GM19240 (cell line): ENCODE results near the gene FOSL2.
A peak's percentile ranks its signal among the peaks of the same experiment; 100 is the strongest.

Experiments
- DNase-seq: peaks from one replicate; pipeline ENCODE4 v3.0.0; 2011; ENCODE audit warnings: low spot score; ENCODE audit not compliant: insufficient read length

FOSL2 gene

GRCh38 chr2:28448793-28449100, 56.1 kb downstream of the FOSL2 start:
- no peak for DNase-seq

DNA sequence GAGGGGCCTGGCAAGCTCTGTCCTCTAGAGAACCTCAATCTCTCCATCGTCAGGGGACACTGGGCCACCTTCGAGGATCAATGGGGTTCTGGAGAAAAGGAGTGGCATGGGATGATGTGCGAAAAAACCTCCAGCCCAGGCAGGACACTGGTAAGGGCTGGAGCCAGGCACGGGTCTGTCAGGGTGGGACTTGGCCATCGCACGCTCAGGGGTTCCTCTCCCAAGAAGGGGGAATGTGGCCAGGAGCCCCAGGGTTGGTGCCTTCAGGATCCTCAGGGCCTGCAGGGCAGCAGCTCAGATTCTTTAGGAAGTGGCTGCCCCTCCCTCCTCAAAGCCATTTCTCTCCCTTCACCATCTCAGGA, 56.4 kb downstream of the FOSL2 start:
- no peak for DNase-seq

DNA sequence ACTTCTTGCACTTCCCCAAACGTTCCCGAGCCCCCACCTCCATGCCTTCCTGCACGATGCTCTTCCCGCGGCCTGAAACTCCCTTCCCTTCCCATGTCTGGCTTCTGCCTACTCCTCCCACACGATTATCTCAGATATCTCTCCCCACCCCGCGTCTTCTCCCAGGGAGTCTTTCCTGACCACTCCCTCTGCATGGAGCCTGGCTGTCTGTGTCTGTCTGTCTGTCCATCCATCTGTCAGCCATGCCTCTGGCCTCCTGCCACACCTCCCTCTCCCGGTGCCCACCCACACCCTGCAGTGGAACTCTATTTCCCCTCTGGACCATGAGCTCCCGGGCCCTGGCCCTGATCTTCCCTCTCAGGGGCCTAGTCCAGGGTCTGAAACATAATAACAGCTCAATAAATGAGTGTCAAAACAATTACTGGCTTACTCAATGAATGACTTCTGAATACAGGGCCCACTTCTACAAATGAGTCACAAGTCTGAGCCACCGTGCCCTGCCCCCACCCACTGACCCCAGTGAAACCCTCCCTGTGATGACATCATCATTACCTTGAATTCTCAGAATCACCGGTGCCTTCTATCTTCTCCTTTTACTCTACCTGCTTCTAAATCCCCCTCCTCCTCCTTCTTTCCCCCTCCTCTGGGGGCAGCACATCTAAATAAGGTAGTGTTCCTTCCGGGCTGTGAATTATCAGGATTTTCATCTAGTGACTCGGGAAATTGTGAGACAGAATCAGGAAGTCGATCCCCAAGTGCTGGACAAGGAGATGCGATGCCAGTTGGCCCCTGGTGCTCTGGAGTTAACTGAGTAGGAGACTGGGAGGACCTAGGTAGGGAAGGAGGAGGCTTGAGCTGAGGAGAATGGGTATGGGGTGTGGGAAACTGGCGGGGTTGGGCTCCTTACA, 57.1 kb downstream of the FOSL2 start:
- no peak for DNase-seq

DNA sequence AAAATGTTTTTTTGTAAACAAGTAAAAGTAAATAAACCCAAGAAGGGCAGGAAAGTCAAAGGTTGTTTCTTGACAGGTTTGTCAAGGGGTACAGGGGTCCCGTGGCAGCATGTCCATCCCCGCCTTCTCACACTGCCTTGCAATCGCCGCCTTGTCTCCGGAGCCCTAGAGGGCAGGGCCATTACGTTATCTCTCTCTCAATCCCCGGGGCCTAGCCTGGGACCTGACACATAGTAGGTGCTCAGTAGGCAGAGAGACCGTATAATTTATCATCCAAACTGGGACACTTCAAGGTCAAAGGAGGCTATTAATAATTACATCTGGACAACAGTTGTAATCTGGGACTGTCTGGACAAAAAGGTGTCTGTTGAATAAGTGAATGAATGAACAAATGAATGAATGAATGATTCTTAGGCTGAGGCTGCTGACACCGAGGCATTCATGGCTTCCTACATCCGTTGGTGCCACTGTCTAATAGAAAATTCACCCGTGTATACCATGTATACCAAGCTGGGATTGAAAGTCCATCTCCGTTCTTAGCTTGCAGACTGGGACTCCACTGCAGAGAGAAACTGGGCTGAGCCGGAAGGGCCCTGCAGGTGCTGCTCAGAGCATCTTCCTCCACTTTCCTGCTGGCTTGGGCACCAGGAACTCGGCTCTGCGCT, 58.4 kb downstream of the FOSL2 start:
- no peak for DNase-seq

- DNase-seq = no peak
Measured at GRCh38 chr2:28451793-28452533, 59.3 kb downstream of the FOSL2 start.

DNA sequence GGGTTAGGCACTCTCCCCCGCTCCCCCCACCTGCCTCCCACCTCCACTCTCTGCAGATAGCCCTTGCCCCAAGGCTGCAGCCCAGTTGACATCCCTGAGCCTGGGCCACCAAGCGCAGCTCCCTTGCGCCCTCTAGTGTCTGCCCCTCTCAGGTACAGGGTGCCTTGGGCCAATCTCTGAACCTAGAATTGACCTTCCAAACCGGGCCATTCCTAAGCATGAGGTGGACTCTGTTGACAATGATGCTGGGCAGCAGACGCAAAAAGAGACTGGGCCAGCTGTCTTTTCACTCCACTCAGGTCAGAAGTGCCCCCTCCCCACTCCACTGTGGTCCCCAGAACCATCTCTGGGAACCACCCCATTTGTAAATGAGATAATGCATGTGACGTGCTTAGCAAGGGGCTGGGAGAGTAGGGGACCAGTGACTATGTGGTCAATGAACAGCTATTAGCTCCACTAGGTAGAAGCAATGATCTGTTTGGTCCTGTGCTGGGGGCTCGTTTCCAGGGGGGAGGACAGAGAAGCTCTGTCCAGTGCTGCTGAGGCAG, 60.0 kb downstream of the FOSL2 start:
- peak; percentile 43 for DNase-seq

GRCh38 chr2:28453396-28453795, 60.7 kb downstream of the FOSL2 start:
- no peak for DNase-seq

DNA sequence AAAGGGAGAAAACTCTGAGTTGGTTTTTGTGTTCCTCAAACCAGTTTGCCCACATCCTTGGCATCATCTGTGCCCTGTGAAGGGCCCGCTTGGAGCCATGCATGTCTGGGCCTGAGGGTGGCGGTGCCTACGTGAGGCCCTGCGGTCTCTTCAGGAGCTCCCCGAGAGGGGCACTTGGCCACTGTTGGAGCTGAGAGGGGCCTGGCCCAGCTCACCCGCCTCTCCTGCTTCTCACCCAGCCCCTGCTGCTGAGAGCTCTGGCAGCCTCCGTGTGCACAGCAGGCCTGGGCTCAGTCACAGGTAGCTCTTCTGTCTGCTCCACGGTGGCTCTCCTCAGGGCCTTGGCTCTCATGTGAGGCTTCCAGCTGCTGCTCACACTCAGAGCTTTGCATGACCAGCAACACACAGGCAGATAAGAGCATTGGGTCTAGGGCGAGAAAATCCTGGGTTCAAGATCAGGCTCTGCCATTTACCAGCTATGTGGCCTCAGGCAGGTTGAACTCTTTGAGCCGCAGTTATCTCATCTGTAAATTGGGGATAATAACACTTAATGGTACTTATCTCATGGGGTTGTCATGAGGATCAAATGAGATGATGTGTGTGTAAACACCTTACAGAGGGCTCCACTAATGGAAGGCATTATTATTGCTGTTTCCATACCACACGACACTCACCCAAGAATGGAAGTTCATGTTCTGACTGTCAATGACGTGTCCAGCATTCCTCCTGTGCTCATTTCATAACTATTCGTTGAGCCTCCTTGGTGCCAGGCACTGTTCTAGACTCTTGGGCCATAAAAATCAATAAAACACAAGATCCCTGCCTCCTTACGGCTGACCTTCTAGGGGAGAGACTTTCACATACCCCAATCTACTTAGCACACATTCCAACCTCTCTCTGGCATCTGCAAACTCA, 61.6 kb downstream of the FOSL2 start:
- DNase-seq = no peak

GRCh38 chr2:28457237-28457636, 64.6 kb downstream of the FOSL2 start:
- no peak for DNase-seq

- no peak for DNase-seq
Measured at GRCh38 chr2:28461056-28461455, 68.4 kb downstream of the FOSL2 start.

DNA sequence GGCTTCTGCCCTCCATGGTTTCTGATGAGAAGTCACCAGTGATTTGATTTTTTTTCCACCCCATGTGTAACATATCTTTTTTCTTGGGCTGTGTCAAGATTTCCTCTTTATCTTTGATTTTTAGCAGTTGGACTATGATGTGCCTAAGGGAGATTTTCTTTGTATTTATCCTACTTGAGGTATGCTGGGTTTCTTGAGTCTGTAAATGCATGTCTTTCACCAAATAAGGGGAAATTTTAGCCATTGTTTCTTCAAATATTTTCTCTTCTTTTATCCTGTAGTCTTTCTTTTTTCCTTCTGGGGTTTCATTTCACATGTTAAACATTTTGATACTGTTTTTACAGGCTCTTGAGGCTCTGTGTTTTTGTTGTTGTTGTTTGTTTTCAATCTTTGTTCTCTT, 69.5 kb downstream of the FOSL2 start:
- DNase-seq = no peak

- DNase-seq = no peak
Measured at GRCh38 chr2:28463211-28463816, 70.7 kb downstream of the FOSL2 start.

DNA sequence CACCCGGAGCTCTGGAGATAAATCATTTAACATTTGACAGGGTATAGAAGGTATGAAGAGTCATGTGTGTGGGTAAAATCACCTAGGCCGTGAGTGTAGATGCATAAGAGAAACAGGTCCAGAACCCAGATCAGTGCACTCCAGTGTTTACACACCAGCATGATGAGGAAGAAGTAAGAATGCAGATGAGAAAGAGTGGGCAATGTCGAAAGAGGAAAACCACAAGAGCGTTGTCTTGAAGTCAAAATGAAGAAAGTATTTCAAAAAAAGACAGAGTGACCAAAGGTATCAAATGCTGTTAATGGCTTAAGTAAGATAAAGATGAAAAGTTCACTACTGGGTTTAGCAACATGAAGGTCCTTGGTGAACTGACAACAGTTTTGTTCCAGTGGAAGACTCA, 71.2 kb downstream of the FOSL2 start:
- no peak for DNase-seq

DNA sequence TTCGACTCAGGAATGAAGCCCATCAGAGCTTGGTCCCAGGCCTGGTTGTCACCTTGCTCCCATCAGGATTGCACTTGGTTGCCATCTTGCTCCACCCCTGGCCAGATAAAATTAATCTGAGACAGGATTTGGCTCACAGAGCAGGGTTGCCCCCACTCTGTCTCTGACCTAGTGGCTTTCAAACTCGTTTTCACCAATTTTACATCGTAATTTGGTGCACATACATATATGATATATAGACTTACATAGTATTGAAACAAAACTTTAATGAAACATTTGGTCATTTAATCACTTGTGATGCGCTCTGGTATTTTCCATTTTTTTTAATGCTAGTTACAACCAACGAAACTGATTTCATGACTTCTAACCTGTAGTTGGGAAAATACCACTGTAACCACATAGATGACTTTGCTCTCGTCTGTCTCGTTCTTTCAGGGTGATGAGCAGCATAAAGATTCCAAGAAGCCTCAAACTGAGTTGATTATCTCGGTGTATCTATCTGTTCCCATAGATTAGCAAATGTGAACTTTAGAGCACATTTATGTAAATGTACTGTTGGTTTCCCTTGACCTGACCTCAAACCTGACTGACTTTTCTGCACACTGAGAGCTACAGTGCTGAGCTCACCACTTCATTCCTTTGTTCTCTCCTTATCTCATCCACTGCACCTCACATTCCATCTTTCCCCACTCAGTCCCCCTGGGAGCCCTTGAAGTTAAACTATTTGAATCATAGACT, 72.7 kb downstream of the FOSL2 start:
- no peak for DNase-seq
